Endothelial cell of umbilical vein (primary cell): Measurements from ENCODE around the gene RIC8B.

ENCODE experiments used
- EZH2 ChIP-seq: IDR thresholded peaks from 2 replicates; pipeline ENCODE4 v1.6.1; 2012; ENCODE audit warnings: borderline replicate concordance, low read depth, mild to moderate bottlenecking, moderate library complexity, low read length, inconsistent platforms; ENCODE audit not compliant: severe bottlenecking
- POLR2AphosphoS5 ChIP-seq: IDR thresholded peaks from 2 replicates; pipeline ENCODE4 v1.6.1; 2012; ENCODE audit warnings: low read depth, mild to moderate bottlenecking, control low read depth, low read length, moderate library complexity; ENCODE audit not compliant: insufficient read depth
- TF ChIP-seq, protein P1 (sequence below), 2 donors: IDR thresholded peaks; 1 replicate in 1 of 2; 2 replicates in 1 of 2; pipeline ENCODE4 v1.5.1; 2011; ENCODE audit warnings: low read length in 2 of 2, mild to moderate bottlenecking in 2 of 2, moderate library complexity in 2 of 2, control low read depth in 1 of 2, inconsistent platforms in 1 of 2, low read depth in 1 of 2; ENCODE audit not compliant: insufficient read depth in 1 of 2; ENCODE audit errors: extremely low read depth in 1 of 2

GRCh38 chr12:106840243-106840642, 65.8 kb downstream of the RIC8B start:
- TF ChIP-seq, protein P1, sequence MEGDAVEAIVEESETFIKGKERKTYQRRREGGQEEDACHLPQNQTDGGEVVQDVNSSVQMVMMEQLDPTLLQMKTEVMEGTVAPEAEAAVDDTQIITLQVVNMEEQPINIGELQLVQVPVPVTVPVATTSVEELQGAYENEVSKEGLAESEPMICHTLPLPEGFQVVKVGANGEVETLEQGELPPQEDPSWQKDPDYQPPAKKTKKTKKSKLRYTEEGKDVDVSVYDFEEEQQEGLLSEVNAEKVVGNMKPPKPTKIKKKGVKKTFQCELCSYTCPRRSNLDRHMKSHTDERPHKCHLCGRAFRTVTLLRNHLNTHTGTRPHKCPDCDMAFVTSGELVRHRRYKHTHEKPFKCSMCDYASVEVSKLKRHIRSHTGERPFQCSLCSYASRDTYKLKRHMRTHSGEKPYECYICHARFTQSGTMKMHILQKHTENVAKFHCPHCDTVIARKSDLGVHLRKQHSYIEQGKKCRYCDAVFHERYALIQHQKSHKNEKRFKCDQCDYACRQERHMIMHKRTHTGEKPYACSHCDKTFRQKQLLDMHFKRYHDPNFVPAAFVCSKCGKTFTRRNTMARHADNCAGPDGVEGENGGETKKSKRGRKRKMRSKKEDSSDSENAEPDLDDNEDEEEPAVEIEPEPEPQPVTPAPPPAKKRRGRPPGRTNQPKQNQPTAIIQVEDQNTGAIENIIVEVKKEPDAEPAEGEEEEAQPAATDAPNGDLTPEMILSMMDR (IDR thresholded peaks at IDR 0.05; ENCODE audit: extremely low read depth in 1 of 2, insufficient read depth in 1 of 2, low read depth in 1 of 2, low read length in 2 of 2): no peak
- no peak for TF ChIP-seq EZH2
- no peak for TF ChIP-seq POLR2AphosphoS5
